Measurements from ENCODE around the gene INSRR.
A peak's percentile ranks its signal among the peaks of the same experiment; 100 is the strongest.

INSRR gene

GRCh38 chr1:156803086-156803851 lies 55.6 kb downstream of the INSRR start:
- FAIRE-seq = no peak

- no peak for FAIRE-seq
Measured at GRCh38 chr1:156802421-156802935, 56.4 kb downstream of the INSRR start.

- no peak for FAIRE-seq
Measured at GRCh38 chr1:156801409-156802121, 57.4 kb downstream of the INSRR start.

- FAIRE-seq = peak; percentile 87
Measured at GRCh38 chr1:156797212-156797871, 61.6 kb downstream of the INSRR start.

- FAIRE-seq = no peak
Measured at GRCh38 chr1:156796340-156797097, 62.4 kb downstream of the INSRR start.

GRCh38 chr1:156795787-156796186 lies 63.1 kb downstream of the INSRR start:
- FAIRE-seq = no peak

- FAIRE-seq = no peak
Measured at GRCh38 chr1:156795374-156795733, 63.6 kb downstream of the INSRR start.

GRCh38 chr1:156794506-156795373 lies 64.2 kb downstream of the INSRR start:
- no peak for FAIRE-seq

Measured in A204.1 (cell line).